Measurements from ENCODE around the gene CEBPE.

- TF ChIP-seq EZH2 (IDR thresholded peaks at IDR 0.05; ENCODE audit: insufficient read depth, low read length) (no peak), CTCF (IDR thresholded peaks at IDR 0.05; ENCODE audit: insufficient read depth, low read depth, low read length) (no peak)
Observed at GRCh38 chr14:23090254-23090636, 28.8 kb downstream of the CEBPE start.

Data from astrocyte (in vitro differentiated cells and primary cell).